Colonic mucosa (tissue), 4 donors: ENCODE measurements around the gene CACNA2D4. TPM values are rescaled to one million over a fixed set of nuclear protein-coding genes. Genes with fewer than 3 reads are reported as not detected.

Source experiments
- DNase-seq: peaks from one replicate; pipeline ENCODE4 v3.0.0-alpha.2; 2020
- H3K27ac ChIP-seq: fragments of 200-600 bp; one replicate; pipeline ENCODE4 v1.8.0; 2021
- H3K27me3 ChIP-seq: fragments of 200-600 bp; one replicate; pipeline ENCODE4 v1.8.0; 2021
- H3K36me3 ChIP-seq: fragments of 200-600 bp; one replicate; pipeline ENCODE4 v1.8.0; 2021
- H3K4me1 ChIP-seq: fragments of 200-600 bp; one replicate; pipeline ENCODE4 v1.8.0; 2021; ENCODE audit warnings: mild to moderate bottlenecking
- H3K4me3 ChIP-seq: fragments of 200-600 bp; one replicate; pipeline ENCODE4 v1.8.0; 2021
- H3K9ac ChIP-seq, 2 donors: one replicate each; pipeline ENCODE4 v1.7.0; 2013; ENCODE audit warnings: control low read depth in 2 of 2, low read depth in 2 of 2, low read length in 2 of 2
- H3K9me3 ChIP-seq: fragments of 200-600 bp; one replicate; pipeline ENCODE4 v1.8.0; 2021
- CTCF ChIP-seq: fragments of 200-600 bp; IDR thresholded peaks from one replicate; pipeline ENCODE4 v1.8.0; 2022; ENCODE audit warnings: antibody characterized with exemption, mild to moderate bottlenecking
- intact Hi-C: fragments of 100-400 bp; cut with DNase I; formaldehyde crosslinking; loops from one replicate; pipeline ENCODE4 v1.14.1; 2022
- total RNA-seq, 2 donors: library from RNA; stranded (reverse); fragmentation: NEBNext Ultra II Directional in 1 of 2; extraction: Animal tissue kit (Norgen Biotek cat#: 25700) in 1 of 2; gene quantifications; one replicate each; pipeline ENCODE4 v1.2.1, GENCODE V29; 2021
- donor health status: healthy.
- donor health status: DM: no; HTN: no; CAD: no.
- donor health status: DM: no; HTN: no; CAD: no.

CACNA2D4 gene
- total RNA-seq, 2 donors from 2014 or later: 3.3 to 3.7 TPM

- DNase-seq: no peak
- no peak for TF ChIP-seq CTCF
- Histone ChIP-seq H3K9ac (no peak overlapping the region), H3K27me3 (no peaks in the 10 kb centered on the region), H3K27ac (no peak overlapping the region), H3K4me1 (peaks cover 4% of the 10 kb centered on the region), H3K36me3 (no peaks in the 10 kb centered on the region), H3K4me3 (no peak overlapping the region), H3K9me3 (no peaks in the 10 kb centered on the region)
- intact Hi-C loops: loop anchor here (5.0 kb wide), 1 partner anchor 232 kb away; no protein-coding TSS in a partner anchor
Measured at GRCh38 chr12:1799882-1800400, 118.5 kb downstream of the CACNA2D4 start.

GRCh38 chr12:1799051-1799881, 119.2 kb downstream of the CACNA2D4 start:
- H3K27ac ChIP-seq: no peak overlapping the region

GRCh38 chr12:1798641-1799020, 119.8 kb downstream of the CACNA2D4 start:
- Histone ChIP-seq H3K4me1 (peaks cover 4% of the 10 kb centered on the region), H3K9ac (no peak overlapping the region), H3K36me3 (no peaks in the 10 kb centered on the region), H3K4me3 (no peak overlapping the region), H3K9me3 (no peaks in the 10 kb centered on the region), H3K27ac (no peak overlapping the region), H3K27me3 (no peaks in the 10 kb centered on the region)
- DNase-seq: no peak
- no peak for TF ChIP-seq CTCF
- intact Hi-C loops: loop anchor here (5.0 kb wide), 1 partner anchor 234 kb away; no protein-coding TSS in a partner anchor

More at GRCh38 chr12:1799051-1799881, 119.2 kb downstream of the CACNA2D4 start:
- Histone ChIP-seq H3K4me3 (no peak overlapping the region), H3K4me1 (peaks cover 4% of the 10 kb centered on the region), H3K9ac (no peak overlapping the region), H3K27me3 (no peaks in the 10 kb centered on the region), H3K36me3 (no peaks in the 10 kb centered on the region), H3K9me3 (no peaks in the 10 kb centered on the region)
- DNase-seq: no peak
- no peak for TF ChIP-seq CTCF
- intact Hi-C loops: loop anchor here (5.0 kb wide), 1 partner anchor 233 kb away; no protein-coding TSS in a partner anchor

- H3K36me3 ChIP-seq: no peaks in the 10 kb centered on the region
- intact Hi-C loops: loop anchor here (2.0 to 5.0 kb wide), 2 partner anchors 143 to 234 kb away; no protein-coding TSS in a partner anchor
- TF ChIP-seq CTCF: no peak
- DNase-seq: no peak
- no peak overlapping the region for H3K27ac ChIP-seq
- H3K4me3 ChIP-seq: no peak overlapping the region
- H3K27me3 ChIP-seq: no peaks in the 10 kb centered on the region
- H3K9ac ChIP-seq: peak overlapping the region in 1 of 2 donors; percentile 92
- no peaks in the 10 kb centered on the region for H3K9me3 ChIP-seq
- peaks cover 4% of the 10 kb centered on the region for H3K4me1 ChIP-seq
Measured at GRCh38 chr12:1797991-1798640, 120.3 kb downstream of the CACNA2D4 start.
